Astrocyte (in vitro differentiated cells and primary cell): ENCODE data around the gene SUGCT. TPM values are rescaled to one million over a fixed set of nuclear protein-coding genes. Genes with fewer than 3 reads are reported as not detected.

ENCODE experiments used
- DNase-seq: peaks from one replicate; pipeline ENCODE4 v3.0.0-alpha.2; 2010; ENCODE audit warnings: low read depth
- FAIRE-seq: peaks from 2 replicates; lab custom pipeline; 2011; peaks lifted over from hg19 to GRCh38; lab: Jason Lieb, UNC
- H2AFZ ChIP-seq: 2 replicates; pipeline ENCODE4 v1.6.0; 2012; ENCODE audit warnings: low read depth, low read length, inconsistent platforms
- H3K27ac ChIP-seq: 2 replicates; pipeline ENCODE4 v1.5.1; 2011; ENCODE audit warnings: low read depth, low read length, inconsistent platforms
- H3K27me3 ChIP-seq: 2 replicates; pipeline ENCODE4 v1.6.0; 2011; ENCODE audit warnings: low read length, inconsistent platforms; ENCODE audit not compliant: insufficient read depth
- H3K36me3 ChIP-seq: 2 replicates; pipeline ENCODE4 v1.5.1; 2011; ENCODE audit warnings: low read length, inconsistent platforms; ENCODE audit not compliant: insufficient read depth
- H3K4me1 ChIP-seq: 2 replicates; pipeline ENCODE4 v1.5.1; 2011; ENCODE audit warnings: low read length, inconsistent platforms; ENCODE audit not compliant: insufficient read depth
- H3K4me2 ChIP-seq: 2 replicates; pipeline ENCODE4 v1.6.0; 2012; ENCODE audit warnings: low read length, inconsistent platforms
- H3K4me3 ChIP-seq: 2 replicates; pipeline ENCODE4 v1.5.1; 2011; ENCODE audit warnings: low read depth, mild to moderate bottlenecking, low read length, inconsistent platforms; ENCODE audit not compliant: insufficient read depth
- H3K79me2 ChIP-seq: 2 replicates; pipeline ENCODE4 v1.6.0; 2012; ENCODE audit warnings: mild to moderate bottlenecking, low read length, inconsistent platforms; ENCODE audit not compliant: insufficient read depth
- H3K9ac ChIP-seq: 2 replicates; pipeline ENCODE4 v1.6.0; 2012; ENCODE audit warnings: mild to moderate bottlenecking, low read length, inconsistent platforms
- H3K9me3 ChIP-seq: 2 replicates; pipeline ENCODE4 v1.5.1; 2012; ENCODE audit warnings: low read depth, mild to moderate bottlenecking, low read length, inconsistent platforms; ENCODE audit not compliant: insufficient read depth
- H4K20me1 ChIP-seq: 2 replicates; pipeline ENCODE4 v1.6.0; 2012; ENCODE audit warnings: low read length, inconsistent platforms; ENCODE audit not compliant: insufficient read depth
- H3K27ac Mint-ChIP-seq: one replicate; pipeline ENCODE4 v1.8.0; 2021; ENCODE audit warnings: mild to moderate bottlenecking, mixed read lengths; ENCODE audit not compliant: unreplicated experiment
- H3K27me3 Mint-ChIP-seq: one replicate; pipeline ENCODE4 v1.8.0; 2021; ENCODE audit warnings: low read depth, mixed read lengths; ENCODE audit not compliant: unreplicated experiment
- H3K36me3 Mint-ChIP-seq: one replicate; pipeline ENCODE4 v1.8.0; 2021; ENCODE audit warnings: low read depth, mixed read lengths; ENCODE audit not compliant: unreplicated experiment
- H3K4me1 Mint-ChIP-seq: one replicate; pipeline ENCODE4 v1.8.0; 2021; ENCODE audit warnings: low read depth, mixed read lengths; ENCODE audit not compliant: unreplicated experiment
- H3K4me3 Mint-ChIP-seq: one replicate; pipeline ENCODE4 v1.8.0; 2021; ENCODE audit warnings: mild to moderate bottlenecking, moderate library complexity, mixed read lengths; ENCODE audit not compliant: unreplicated experiment
- H3K9me3 Mint-ChIP-seq: one replicate; pipeline ENCODE4 v1.8.0; 2021; ENCODE audit warnings: mild to moderate bottlenecking, mixed read lengths; ENCODE audit not compliant: unreplicated experiment
- EZH2 ChIP-seq: IDR thresholded peaks from 2 replicates; pipeline ENCODE4 v1.6.1; 2012; ENCODE audit warnings: mild to moderate bottlenecking, low read length, inconsistent platforms; ENCODE audit not compliant: insufficient read depth
- total RNA-seq: library from RNA; stranded (reverse); gene quantifications from 2 replicates; pipeline ENCODE4 v1.2.1, GENCODE V29; 2021
- TF ChIP-seq, protein P1 (sequence below): IDR thresholded peaks from 2 replicates; pipeline ENCODE4 v1.5.1; 2011; ENCODE audit warnings: low read depth, mild to moderate bottlenecking, inconsistent platforms, low read length, moderate library complexity; ENCODE audit not compliant: insufficient read depth

SUGCT gene
- total RNA-seq, 1 donor from 2014 or later = 15.5 TPM

DNA sequence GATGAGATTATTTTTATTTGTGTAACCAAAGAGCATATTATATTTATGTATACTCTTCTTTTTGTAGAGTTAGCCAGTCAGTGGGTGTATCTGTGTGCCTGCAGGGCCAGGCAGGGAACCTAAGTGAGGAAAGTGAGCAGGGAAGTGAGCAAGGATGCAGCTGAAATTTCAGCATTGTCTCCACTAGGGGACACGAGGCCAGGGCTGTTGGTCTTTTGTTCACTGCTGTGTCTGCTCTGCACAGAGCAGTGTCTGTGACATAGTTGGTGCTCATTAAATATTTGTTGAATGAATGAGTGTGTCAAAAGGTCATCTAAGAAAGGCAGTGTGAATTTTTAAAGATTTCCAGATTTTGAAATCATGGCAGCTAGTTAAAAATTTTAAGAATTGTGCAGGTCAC lies 51.8 kb downstream of the SUGCT start:
- TF ChIP-seq, protein P1, sequence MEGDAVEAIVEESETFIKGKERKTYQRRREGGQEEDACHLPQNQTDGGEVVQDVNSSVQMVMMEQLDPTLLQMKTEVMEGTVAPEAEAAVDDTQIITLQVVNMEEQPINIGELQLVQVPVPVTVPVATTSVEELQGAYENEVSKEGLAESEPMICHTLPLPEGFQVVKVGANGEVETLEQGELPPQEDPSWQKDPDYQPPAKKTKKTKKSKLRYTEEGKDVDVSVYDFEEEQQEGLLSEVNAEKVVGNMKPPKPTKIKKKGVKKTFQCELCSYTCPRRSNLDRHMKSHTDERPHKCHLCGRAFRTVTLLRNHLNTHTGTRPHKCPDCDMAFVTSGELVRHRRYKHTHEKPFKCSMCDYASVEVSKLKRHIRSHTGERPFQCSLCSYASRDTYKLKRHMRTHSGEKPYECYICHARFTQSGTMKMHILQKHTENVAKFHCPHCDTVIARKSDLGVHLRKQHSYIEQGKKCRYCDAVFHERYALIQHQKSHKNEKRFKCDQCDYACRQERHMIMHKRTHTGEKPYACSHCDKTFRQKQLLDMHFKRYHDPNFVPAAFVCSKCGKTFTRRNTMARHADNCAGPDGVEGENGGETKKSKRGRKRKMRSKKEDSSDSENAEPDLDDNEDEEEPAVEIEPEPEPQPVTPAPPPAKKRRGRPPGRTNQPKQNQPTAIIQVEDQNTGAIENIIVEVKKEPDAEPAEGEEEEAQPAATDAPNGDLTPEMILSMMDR = no peak
- Histone ChIP-seq H3K27me3 (no peaks in the 10 kb centered on the region), H3K4me2 (no peak overlapping the region), H3K36me3 (no peaks in the 10 kb centered on the region), H3K9me3 (no peaks in the 10 kb centered on the region), H3K4me1 (no peaks in the 10 kb centered on the region), H4K20me1 (no peaks in the 10 kb centered on the region), H2AFZ (no peak overlapping the region), H3K27ac (no peak overlapping the region), H3K79me2 (no peaks in the 10 kb centered on the region), H3K9ac (no peak overlapping the region), H3K4me3 (no peak overlapping the region)
- no peak for FAIRE-seq
- no peaks in the 10 kb centered on the region for H3K4me1 Mint-ChIP-seq
- DNase-seq = no peak
- no peak overlapping the region for H3K27ac Mint-ChIP-seq
- peaks cover 6% of the 10 kb centered on the region for H3K36me3 Mint-ChIP-seq
- H3K4me3 Mint-ChIP-seq = no peak overlapping the region
- H3K27me3 Mint-ChIP-seq = no peaks in the 10 kb centered on the region
- no peaks in the 10 kb centered on the region for H3K9me3 Mint-ChIP-seq

DNA sequence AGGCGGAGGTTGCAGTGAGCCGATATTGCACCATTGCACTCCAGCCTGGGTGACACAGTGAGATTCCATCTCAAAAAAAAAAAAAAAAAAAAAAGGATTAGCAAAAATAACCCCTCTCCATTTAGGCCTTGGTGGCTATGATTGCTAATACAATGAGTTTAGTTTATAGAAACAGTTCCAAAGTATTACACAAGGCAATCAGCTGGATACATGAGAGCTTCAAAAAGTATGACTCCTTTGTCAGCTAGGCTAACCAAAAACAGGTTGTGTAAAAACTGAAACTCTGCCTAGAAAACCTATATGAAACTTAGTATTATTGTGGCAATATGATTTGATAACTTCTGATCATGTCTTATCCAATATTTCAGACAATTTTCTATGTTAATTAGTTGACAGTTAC lies 57.2 kb downstream of the SUGCT start:
- peak; percentile 23 for DNase-seq
- no peaks in the 10 kb centered on the region for H3K27me3 Mint-ChIP-seq
- H3K36me3 ChIP-seq = no peaks in the 10 kb centered on the region
- H3K4me3 ChIP-seq = no peak overlapping the region
- no peak overlapping the region for H3K27ac Mint-ChIP-seq
- no peaks in the 10 kb centered on the region for H3K9me3 Mint-ChIP-seq
- H3K27ac ChIP-seq = no peak overlapping the region
- TF ChIP-seq, protein P1 = no peak
- no peak for TF ChIP-seq EZH2
- no peaks in the 10 kb centered on the region for H4K20me1 ChIP-seq
- H3K4me3 Mint-ChIP-seq = no peak overlapping the region
- no peak overlapping the region for H3K9ac ChIP-seq
- H3K4me2 ChIP-seq = no peak overlapping the region
- H3K36me3 Mint-ChIP-seq = no peaks in the 10 kb centered on the region
- H3K9me3 ChIP-seq = no peaks in the 10 kb centered on the region
- H3K4me1 ChIP-seq = no peaks in the 10 kb centered on the region
- no peaks in the 10 kb centered on the region for H3K79me2 ChIP-seq
- peaks cover 4% of the 10 kb centered on the region for H3K4me1 Mint-ChIP-seq
- no peaks in the 10 kb centered on the region for H3K27me3 ChIP-seq
- no peak for FAIRE-seq
- no peak overlapping the region for H2AFZ ChIP-seq

DNA sequence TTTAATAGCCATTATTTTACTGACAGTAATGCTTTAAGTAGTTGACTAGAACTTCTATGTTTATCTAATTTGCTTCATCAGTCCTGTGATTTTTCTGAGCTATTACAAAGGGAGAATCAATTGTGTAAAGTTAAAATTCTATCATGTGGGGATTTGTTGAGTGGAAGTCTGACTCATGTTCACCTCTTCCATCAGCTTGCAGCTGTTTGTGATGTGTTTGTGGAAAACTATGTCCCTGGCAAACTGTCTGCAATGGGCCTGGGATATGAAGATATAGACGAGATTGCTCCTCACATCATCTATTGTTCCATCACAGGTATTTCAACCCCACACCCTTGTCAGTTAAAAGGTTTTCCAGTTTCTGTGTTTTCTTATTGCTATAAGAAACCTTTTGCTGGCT lies 59.9 kb downstream of the SUGCT start:
- Histone ChIP-seq H2AFZ (no peak overlapping the region), H3K4me2 (no peak overlapping the region), H3K27me3 (no peaks in the 10 kb centered on the region), H3K9me3 (no peaks in the 10 kb centered on the region), H3K79me2 (no peaks in the 10 kb centered on the region), H3K9ac (no peak overlapping the region), H4K20me1 (no peaks in the 10 kb centered on the region), H3K4me3 (no peak overlapping the region), H3K27ac (no peak overlapping the region), H3K36me3 (no peaks in the 10 kb centered on the region), H3K4me1 (peaks cover 5% of the 10 kb centered on the region)
- no peaks in the 10 kb centered on the region for H3K36me3 Mint-ChIP-seq
- no peak for FAIRE-seq
- H3K4me1 Mint-ChIP-seq = peaks cover 9% of the 10 kb centered on the region
- DNase-seq = peak; percentile 78
- no peaks in the 10 kb centered on the region for H3K9me3 Mint-ChIP-seq
- H3K27me3 Mint-ChIP-seq = no peaks in the 10 kb centered on the region
- TF ChIP-seq EZH2 = no peak
- TF ChIP-seq, protein P1 = no peak
- peak overlapping the region; percentile 35 for H3K27ac Mint-ChIP-seq
- H3K4me3 Mint-ChIP-seq = no peak overlapping the region
